Gastroesophageal sphincter (tissue), 4 donors: ENCODE results near the gene BHMT. TPM values are rescaled to one million over a fixed set of nuclear protein-coding genes. Genes with fewer than 3 reads are reported as not detected.

ENCODE experiments used
- ATAC-seq: fragments of 150-250 bp; one replicate; pipeline ENCODE4 v1.9.1; 2016; ENCODE audit warnings: mild to moderate bottlenecking, moderate library complexity
- H3K27ac ChIP-seq, 4 donors: fragments of 200-600 bp; sonication (generic) in 3 of 4; 1 replicate in 3 of 4; 2 replicates in 1 of 4; pipeline ENCODE4 v1.5.1; 2016 to 2019
- H3K27me3 ChIP-seq: fragments of 200-600 bp; sonication (generic); one replicate; pipeline ENCODE4 v1.5.1; 2019
- H3K36me3 ChIP-seq, 2 donors: fragments of 200-600 bp; sonication (generic); one replicate each; pipeline ENCODE4 v1.5.1; 2019; ENCODE audit warnings: control low read depth in 1 of 2
- H3K4me1 ChIP-seq, 3 donors: fragments of 200-600 bp; sonication (generic); 1 replicate in 2 of 3; 2 replicates in 1 of 3; pipeline ENCODE4 v1.5.1; 2016 to 2019; ENCODE audit warnings: control low read depth in 2 of 3
- H3K4me3 ChIP-seq, 2 donors: fragments of 200-600 bp; sonication (generic); one replicate each; pipeline ENCODE4 v1.5.1; 2019; ENCODE audit warnings: mild to moderate bottlenecking in 1 of 2, moderate library complexity in 1 of 2
- H3K9me3 ChIP-seq, 3 donors: fragments of 200-600 bp; sonication (generic); one replicate each; pipeline ENCODE4 v1.5.1; 2017 to 2019; ENCODE audit warnings: control low read depth in 2 of 3
- EP300 ChIP-seq: sonication (generic); formaldehyde crosslinking; IDR thresholded peaks from one replicate; pipeline ENCODE4 v1.6.1; 2017; ENCODE audit warnings: antibody characterized with exemption, mild to moderate bottlenecking
- POLR2A ChIP-seq, 2 donors: fragments of 450-650 bp; IDR thresholded peaks; one replicate each; pipeline ENCODE4 v1.6.1; 2017; ENCODE audit warnings: antibody characterized with exemption in 2 of 2, mild to moderate bottlenecking in 2 of 2, moderate library complexity in 1 of 2
- POLR2AphosphoS5 ChIP-seq: sonication (generic); formaldehyde crosslinking; IDR thresholded peaks from one replicate; pipeline ENCODE4 v1.6.1; 2017; ENCODE audit warnings: antibody characterized with exemption
- WGBS, 2 donors: methylation state at CpG; one replicate each; pipeline ENCODE4 v1.1.5; 2018; ENCODE audit warnings: low coverage in 1 of 2; 5-methylcytosine and 5-hydroxymethylcytosine counted together
- total RNA-seq, 4 donors: library from RNA; depleted of rRNA; stranded (reverse); fragments of >200 nt; gene quantifications; one replicate each; pipeline ENCODE4 v1.1.0, GENCODE V29; 2016
- TF ChIP-seq, protein P1 (sequence below), 4 experiments: fragments of 200-600 bp in 2 of 4; fragments of 450-650 bp in 2 of 4; sonication (generic) in 1 of 4; IDR thresholded peaks; one replicate each; pipeline ENCODE4 v1.5.1; 2017 to 2019; ENCODE audit warnings: antibody characterized with exemption in 4 of 4, mild to moderate bottlenecking in 2 of 4, moderate library complexity in 2 of 4

The BHMT gene
- total RNA-seq, 4 donors from 2014 or later = 1.9 to 10.8 (median 2.7) TPM; not detected in 1

- Histone ChIP-seq H3K36me3 (peaks cover 0 to 22% of the 10 kb centered on the region in 2 donors), H3K27ac (no peak overlapping the region), H3K27me3 (no peaks in the 10 kb centered on the region), H3K4me1 (peaks cover 0 to 32% (median 6%) of the 10 kb centered on the region in 3 donors), H3K9me3 (no peaks in the 10 kb centered on the region), H3K4me3 (no peak overlapping the region)
- TF ChIP-seq, protein P1, sequence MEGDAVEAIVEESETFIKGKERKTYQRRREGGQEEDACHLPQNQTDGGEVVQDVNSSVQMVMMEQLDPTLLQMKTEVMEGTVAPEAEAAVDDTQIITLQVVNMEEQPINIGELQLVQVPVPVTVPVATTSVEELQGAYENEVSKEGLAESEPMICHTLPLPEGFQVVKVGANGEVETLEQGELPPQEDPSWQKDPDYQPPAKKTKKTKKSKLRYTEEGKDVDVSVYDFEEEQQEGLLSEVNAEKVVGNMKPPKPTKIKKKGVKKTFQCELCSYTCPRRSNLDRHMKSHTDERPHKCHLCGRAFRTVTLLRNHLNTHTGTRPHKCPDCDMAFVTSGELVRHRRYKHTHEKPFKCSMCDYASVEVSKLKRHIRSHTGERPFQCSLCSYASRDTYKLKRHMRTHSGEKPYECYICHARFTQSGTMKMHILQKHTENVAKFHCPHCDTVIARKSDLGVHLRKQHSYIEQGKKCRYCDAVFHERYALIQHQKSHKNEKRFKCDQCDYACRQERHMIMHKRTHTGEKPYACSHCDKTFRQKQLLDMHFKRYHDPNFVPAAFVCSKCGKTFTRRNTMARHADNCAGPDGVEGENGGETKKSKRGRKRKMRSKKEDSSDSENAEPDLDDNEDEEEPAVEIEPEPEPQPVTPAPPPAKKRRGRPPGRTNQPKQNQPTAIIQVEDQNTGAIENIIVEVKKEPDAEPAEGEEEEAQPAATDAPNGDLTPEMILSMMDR (IDR thresholded peaks at IDR 0.05) = no peak
- TF ChIP-seq EP300 (no peak), POLR2AphosphoS5 (no peak), POLR2A (IDR thresholded peaks at IDR 0.05) (no peak)
- 80 to 96% methylated on average over 2 of the region's 2 CpGs for WGBS, 2 donors
- ATAC-seq = no peak
Observed at GRCh38 chr5:79080804-79081203, 30.8 kb upstream of the BHMT start.

DNA sequence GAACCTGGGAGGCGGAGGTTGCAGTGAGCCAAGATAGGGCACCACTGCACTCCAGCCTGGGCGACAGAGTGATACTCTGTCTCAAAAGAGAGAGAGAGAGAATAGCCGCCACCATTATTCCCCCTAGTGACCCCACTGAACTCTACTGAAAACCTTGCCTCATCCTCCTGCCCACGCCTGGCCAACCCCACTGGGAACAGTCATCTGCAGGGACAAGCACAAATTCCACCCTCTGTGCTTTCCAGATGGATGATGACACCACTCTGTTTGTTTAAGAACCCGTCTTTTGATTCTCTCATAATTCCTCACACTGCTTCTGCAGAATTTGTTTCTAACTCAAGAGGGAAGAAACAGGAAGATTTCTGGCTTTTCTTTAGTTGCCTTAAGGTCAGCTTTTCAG lies 29.8 kb upstream of the BHMT start:
- 80 to 93% methylated on average over 2 to 5 of the region's 5 CpGs for WGBS, 2 donors
- Histone ChIP-seq H3K9me3 (no peaks in the 10 kb centered on the region), H3K36me3 (peaks cover 0 to 26% of the 10 kb centered on the region in 2 donors), H3K4me1 (peaks cover 0 to 22% (median 3%) of the 10 kb centered on the region in 3 donors), H3K27me3 (no peaks in the 10 kb centered on the region), H3K27ac (no peak overlapping the region), H3K4me3 (no peak overlapping the region)
- no peak for ATAC-seq
- TF ChIP-seq EP300 = no peak
- no peak for TF ChIP-seq POLR2A (IDR thresholded peaks at IDR 0.05)
- no peak for TF ChIP-seq POLR2AphosphoS5
- TF ChIP-seq, protein P1 (IDR thresholded peaks at IDR 0.05) = no peak

DNA sequence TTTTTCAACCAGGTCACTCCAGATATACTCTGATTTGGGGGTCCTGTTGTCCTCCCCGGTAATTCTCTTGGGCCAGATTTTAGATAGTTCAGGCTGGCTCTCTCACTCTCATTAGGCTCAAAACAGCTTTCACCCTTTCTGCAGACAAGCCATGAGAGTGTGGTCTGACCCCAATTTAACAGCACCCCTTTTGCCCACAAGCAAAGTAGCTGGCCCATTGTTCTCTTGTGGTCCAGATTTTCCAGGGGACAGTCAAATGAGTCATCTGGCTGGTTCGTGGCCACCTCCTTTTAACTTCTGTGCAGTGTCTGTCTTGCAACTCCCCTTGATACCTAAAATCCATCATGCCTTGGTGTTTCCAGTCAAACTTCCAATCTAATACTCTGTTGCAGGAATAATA lies 25.5 kb upstream of the BHMT start:
- Histone ChIP-seq H3K27me3 (no peaks in the 10 kb centered on the region), H3K27ac (no peak overlapping the region), H3K4me1 (no peaks in the 10 kb centered on the region), H3K36me3 (peaks cover 0 to 15% of the 10 kb centered on the region in 2 donors), H3K4me3 (no peak overlapping the region), H3K9me3 (no peaks in the 10 kb centered on the region)
- no peak for TF ChIP-seq EP300
- TF ChIP-seq POLR2AphosphoS5 = no peak
- TF ChIP-seq, protein P1 (IDR thresholded peaks at IDR 0.05) = no peak
- no peak for TF ChIP-seq POLR2A (IDR thresholded peaks at IDR 0.05)
- WGBS, 2 donors = 54 to 93% methylated on average over 2 of the region's 2 CpGs
- no peak for ATAC-seq

DNA sequence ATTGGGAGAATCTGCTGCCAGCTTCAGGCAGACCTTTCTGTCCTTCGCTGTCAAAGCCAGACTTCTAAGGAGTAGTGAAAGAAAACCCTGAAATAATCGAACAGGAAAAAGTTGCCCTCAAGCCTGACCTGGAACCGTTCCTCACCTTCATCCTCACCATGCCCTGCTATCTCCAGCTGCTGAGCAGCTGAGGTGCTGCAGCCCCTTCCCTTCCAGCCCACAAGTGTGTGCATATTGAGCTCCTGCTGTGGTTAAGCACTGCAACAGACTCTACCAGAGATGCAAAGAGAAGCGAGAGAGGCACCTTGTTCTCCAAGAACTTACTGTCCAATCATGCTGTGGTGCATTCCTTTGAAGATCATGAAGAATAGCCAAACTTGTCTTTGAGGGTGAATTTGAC lies 23.1 kb upstream of the BHMT start:
- TF ChIP-seq POLR2A (IDR thresholded peaks at IDR 0.05) (no peak), EP300 (no peak), POLR2AphosphoS5 (no peak)
- TF ChIP-seq, protein P1 (IDR thresholded peaks at IDR 0.05) = no peak
- Histone ChIP-seq H3K27ac (peak overlapping the region in 1 of 4 donors; percentile 14), H3K4me3 (no peak overlapping the region), H3K9me3 (no peaks in the 10 kb centered on the region), H3K4me1 (no peaks in the 10 kb centered on the region), H3K27me3 (no peaks in the 10 kb centered on the region), H3K36me3 (peaks cover 0 to 12% of the 10 kb centered on the region in 2 donors)
- WGBS, 2 donors = 69 to 78% methylated on average over 3 to 4 of the region's 4 CpGs
- ATAC-seq = no peak

GRCh38 chr5:79091064-79091463 lies 20.5 kb upstream of the BHMT start:
- peak; percentile 85 for ATAC-seq
- TF ChIP-seq POLR2AphosphoS5 = peak; percentile 46
- no peak for TF ChIP-seq POLR2A (IDR thresholded peaks at IDR 0.05)
- Histone ChIP-seq H3K27ac (peak overlapping the region in 2 of 4 donors; percentile 29 to 37), H3K36me3 (peaks cover 0 to under 1% of the 10 kb centered on the region in 2 donors), H3K4me1 (no peaks in the 10 kb centered on the region), H3K27me3 (no peaks in the 10 kb centered on the region), H3K4me3 (no peak overlapping the region), H3K9me3 (no peaks in the 10 kb centered on the region)
- 29 to 41% methylated on average over 3 of the region's 3 CpGs for WGBS, 2 donors
